Measurements from ENCODE around the gene LUZP2.
"Not testable (repeated sequence)": the region's sequence is repeated elsewhere in the genome, so short reads cannot be mapped to it uniquely, and the experiment has no call there.

Gene LUZP2

DNA sequence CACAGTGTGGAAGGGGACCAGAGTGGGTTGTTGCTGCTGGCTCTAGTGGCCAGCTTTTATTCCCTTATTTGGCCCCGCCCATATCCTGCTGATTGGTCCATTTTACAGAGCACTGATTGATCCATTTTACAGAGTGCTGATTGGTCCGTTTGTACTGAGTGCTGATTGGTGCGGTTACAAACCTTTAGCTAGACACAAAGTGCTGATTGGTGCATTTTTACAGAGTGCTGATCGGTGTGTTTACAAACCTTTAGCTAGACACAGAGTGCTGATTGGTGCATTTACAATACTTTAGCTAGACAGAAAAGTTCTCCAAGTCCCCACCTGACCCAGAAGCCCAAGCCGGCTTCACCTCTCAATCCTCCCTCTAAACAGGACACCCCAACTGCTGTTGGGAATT is 503.1 kb downstream of the LUZP2 start:
- H3K27me3 ChIP-seq (ENCODE audit: control insufficient read depth, insufficient read depth, low read length): not testable (repeated sequence)

DNA sequence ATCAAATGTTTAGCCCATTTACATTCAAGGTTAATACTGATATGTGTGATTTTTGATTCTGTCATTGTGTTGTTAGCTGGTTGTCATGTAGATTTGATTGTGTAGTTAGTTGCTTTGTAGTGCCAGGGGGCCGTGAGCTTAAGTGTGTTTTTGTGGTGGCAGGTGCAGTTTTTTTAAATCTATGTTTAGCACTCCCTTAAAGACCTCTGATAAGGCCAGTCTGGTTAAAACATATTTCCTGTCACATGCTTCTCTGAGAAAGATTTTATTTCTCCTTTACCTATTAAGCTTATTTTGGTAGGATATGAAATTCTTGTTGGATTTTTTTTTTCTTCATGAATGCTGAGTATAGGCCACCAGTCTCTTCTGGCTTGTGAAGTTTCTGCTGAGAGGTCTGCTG is 540.6 kb downstream of the LUZP2 start:
- no peaks in the 10 kb centered on the region for H3K4me1 ChIP-seq (ENCODE audit: control insufficient read depth, insufficient read depth, low read length)
- H3K9ac ChIP-seq (ENCODE audit: low read length): no peak overlapping the region

More for the DNA sequence above, 503.1 kb downstream of the LUZP2 start:
- H3K9ac ChIP-seq (ENCODE audit: low read length); H3K36me3 ChIP-seq (ENCODE audit: control insufficient read depth, insufficient read depth, low read length); H3K9me3 ChIP-seq (ENCODE audit: control insufficient read depth, low read length); H3K4me1 ChIP-seq (ENCODE audit: control insufficient read depth, insufficient read depth, low read length); H3K4me3 ChIP-seq (ENCODE audit: low read length): not testable (repeated sequence)

DNA sequence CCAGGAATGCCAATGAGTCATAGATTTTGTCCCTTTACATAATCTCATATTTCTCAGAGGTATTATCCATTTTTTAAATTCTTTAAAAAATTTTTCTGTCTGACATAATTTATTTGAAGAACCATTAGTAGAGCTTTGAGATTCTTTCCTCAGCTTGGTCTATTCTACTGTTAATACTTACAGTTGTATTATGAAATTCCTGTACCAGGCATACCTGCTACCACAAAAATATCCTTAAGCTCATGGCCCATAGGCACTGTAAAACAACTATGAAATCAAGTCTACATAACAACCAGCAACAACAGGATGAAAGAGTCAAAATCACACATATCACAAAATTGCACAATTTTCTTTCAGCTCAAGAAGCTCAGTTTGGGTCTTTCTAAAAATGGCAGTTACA is 541.3 kb downstream of the LUZP2 start:
- no peaks in the 10 kb centered on the region for H3K36me3 ChIP-seq (ENCODE audit: control insufficient read depth, insufficient read depth, low read length)
- H3K9ac ChIP-seq (ENCODE audit: low read length): no peak overlapping the region
- H3K4me1 ChIP-seq (ENCODE audit: control insufficient read depth, insufficient read depth, low read length): no peaks in the 10 kb centered on the region
- no peaks in the 10 kb centered on the region for H3K9me3 ChIP-seq (ENCODE audit: control insufficient read depth, low read length)
- H3K27me3 ChIP-seq (ENCODE audit: control insufficient read depth, insufficient read depth, low read length): no peaks in the 10 kb centered on the region
- no peak overlapping the region for H3K4me3 ChIP-seq (ENCODE audit: low read length)

More for the DNA sequence above, 540.6 kb downstream of the LUZP2 start:
- Histone ChIP-seq H3K27me3 (ENCODE audit: control insufficient read depth, insufficient read depth, low read length) (no peaks in the 10 kb centered on the region), H3K36me3 (ENCODE audit: control insufficient read depth, insufficient read depth, low read length) (no peaks in the 10 kb centered on the region), H3K9me3 (ENCODE audit: control insufficient read depth, low read length) (no peaks in the 10 kb centered on the region), H3K4me3 (ENCODE audit: low read length) (no peak overlapping the region)

DNA sequence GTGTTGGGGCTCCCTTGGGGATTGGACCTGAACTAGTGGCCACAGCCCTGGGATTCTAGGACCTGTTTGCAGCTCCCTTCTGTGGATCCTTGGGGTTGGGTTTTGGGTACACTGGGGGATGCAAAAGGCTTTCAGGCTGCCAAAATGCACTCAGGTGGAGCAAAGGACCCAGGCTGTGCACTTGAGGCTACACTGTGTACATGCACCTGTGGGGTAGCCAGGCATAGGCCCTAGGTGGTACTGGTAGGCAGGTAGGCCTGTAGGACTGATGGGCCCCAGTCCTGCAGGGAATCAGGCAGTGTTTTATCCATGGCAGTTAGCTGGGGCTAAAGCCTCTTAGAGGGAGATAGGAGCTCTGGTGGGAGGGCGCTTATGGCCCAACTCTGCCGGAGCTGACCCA is 542.3 kb downstream of the LUZP2 start:
- H3K36me3 ChIP-seq (ENCODE audit: control insufficient read depth, insufficient read depth, low read length): no peaks in the 10 kb centered on the region
- H3K9me3 ChIP-seq (ENCODE audit: control insufficient read depth, low read length): no peaks in the 10 kb centered on the region
- H3K4me1 ChIP-seq (ENCODE audit: control insufficient read depth, insufficient read depth, low read length): no peaks in the 10 kb centered on the region
- no peak overlapping the region for H3K4me3 ChIP-seq (ENCODE audit: low read length)
- H3K27me3 ChIP-seq (ENCODE audit: control insufficient read depth, insufficient read depth, low read length): no peaks in the 10 kb centered on the region
- no peak overlapping the region for H3K9ac ChIP-seq (ENCODE audit: low read length)

DNA sequence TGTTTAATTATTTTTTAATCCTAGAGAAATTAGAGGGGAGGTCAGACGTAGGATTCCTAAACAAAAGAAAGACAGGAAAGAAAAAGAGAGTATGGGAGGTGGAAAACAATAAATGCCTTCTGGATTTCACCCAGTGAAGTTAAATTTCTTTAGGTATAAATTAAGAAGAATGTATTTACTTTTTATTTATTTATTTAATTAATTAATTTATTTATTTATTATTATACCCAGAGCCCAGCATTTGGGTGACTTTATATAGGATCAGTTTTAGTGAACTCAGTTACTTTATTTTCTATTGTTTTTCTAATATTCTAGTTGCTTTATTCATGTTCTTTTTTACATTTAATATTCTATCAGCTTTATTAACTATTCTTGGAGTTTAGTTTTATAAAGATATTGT is 551.8 kb downstream of the LUZP2 start:
- Histone ChIP-seq H3K36me3 (ENCODE audit: control insufficient read depth, insufficient read depth, low read length) (no peaks in the 10 kb centered on the region), H3K9ac (ENCODE audit: low read length) (no peak overlapping the region), H3K27me3 (ENCODE audit: control insufficient read depth, insufficient read depth, low read length) (no peaks in the 10 kb centered on the region), H3K4me3 (ENCODE audit: low read length) (no peak overlapping the region), H3K9me3 (ENCODE audit: control insufficient read depth, low read length) (no peaks in the 10 kb centered on the region), H3K4me1 (ENCODE audit: control insufficient read depth, insufficient read depth, low read length) (no peaks in the 10 kb centered on the region)

DNA sequence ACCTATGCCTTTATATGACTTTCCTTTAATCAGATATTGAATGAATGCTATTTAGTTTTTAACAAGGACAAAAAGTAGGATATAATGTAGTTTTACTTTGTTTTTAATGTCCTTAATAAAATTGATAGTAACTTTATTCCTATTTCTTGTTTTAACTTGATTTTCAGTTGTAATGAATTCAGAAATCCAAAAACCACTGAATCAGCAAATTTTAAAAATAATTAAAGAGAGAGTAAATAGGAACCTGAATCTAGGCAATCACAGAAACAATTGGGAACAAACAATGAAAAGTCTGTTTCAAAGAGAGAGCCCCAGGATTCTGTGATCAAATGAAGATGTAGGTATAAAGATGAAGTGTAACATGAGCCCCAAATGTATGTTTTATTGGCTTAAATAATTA is 556.0 kb downstream of the LUZP2 start:
- Histone ChIP-seq H3K9ac (ENCODE audit: low read length) (no peak overlapping the region), H3K4me1 (ENCODE audit: control insufficient read depth, insufficient read depth, low read length) (no peaks in the 10 kb centered on the region), H3K36me3 (ENCODE audit: control insufficient read depth, insufficient read depth, low read length) (no peaks in the 10 kb centered on the region), H3K27me3 (ENCODE audit: control insufficient read depth, insufficient read depth, low read length) (no peaks in the 10 kb centered on the region), H3K9me3 (ENCODE audit: control insufficient read depth, low read length) (no peaks in the 10 kb centered on the region), H3K4me3 (ENCODE audit: low read length) (no peak overlapping the region)

DNA sequence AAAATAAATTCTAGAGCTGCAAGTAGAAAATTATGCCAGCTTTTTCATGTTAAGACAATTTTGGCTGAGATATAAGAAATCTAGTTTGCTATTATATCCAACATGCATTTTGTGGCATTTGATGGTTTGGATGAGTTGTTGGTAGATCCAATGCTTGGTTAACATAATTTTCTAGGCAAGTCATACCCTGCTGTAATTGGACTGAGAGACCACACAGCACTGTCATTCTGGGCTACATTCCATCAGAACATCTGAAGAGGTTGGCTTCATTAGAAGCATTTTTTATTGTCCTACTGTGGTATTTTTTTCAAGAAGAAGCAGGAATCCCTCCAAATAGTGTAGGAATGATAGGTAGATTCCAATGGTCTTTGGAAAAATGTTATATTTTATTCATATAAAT is 561.0 kb downstream of the LUZP2 start:
- H3K9ac ChIP-seq (ENCODE audit: low read length): no peak overlapping the region
- no peaks in the 10 kb centered on the region for H3K9me3 ChIP-seq (ENCODE audit: control insufficient read depth, low read length)
- H3K36me3 ChIP-seq (ENCODE audit: control insufficient read depth, insufficient read depth, low read length): no peaks in the 10 kb centered on the region

DNA sequence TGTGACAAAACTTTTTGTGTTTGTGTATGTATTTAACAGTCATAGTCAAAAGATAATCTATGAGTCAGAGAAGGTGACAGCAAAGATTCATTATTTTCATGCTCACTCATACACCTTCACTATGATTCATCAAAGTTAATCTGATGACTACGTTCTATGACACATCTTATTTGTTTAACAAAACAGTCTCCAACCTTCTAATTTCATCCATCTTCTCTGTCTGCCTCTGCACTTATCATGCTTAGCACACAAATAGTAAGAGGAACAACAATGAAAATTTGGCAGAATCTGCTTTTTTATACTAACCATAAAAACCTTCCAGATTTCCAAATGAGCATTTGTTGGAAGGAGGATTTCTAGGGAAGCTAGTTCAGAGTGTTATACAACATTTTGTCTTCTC is 568.9 kb downstream of the LUZP2 start:
- Histone ChIP-seq H3K36me3 (ENCODE audit: control insufficient read depth, insufficient read depth, low read length) (no peaks in the 10 kb centered on the region), H3K27me3 (ENCODE audit: control insufficient read depth, insufficient read depth, low read length) (no peaks in the 10 kb centered on the region)

More for the DNA sequence above, 561.0 kb downstream of the LUZP2 start:
- Histone ChIP-seq H3K4me3 (ENCODE audit: low read length) (no peak overlapping the region), H3K27me3 (ENCODE audit: control insufficient read depth, insufficient read depth, low read length) (no peaks in the 10 kb centered on the region), H3K4me1 (ENCODE audit: control insufficient read depth, insufficient read depth, low read length) (no peaks in the 10 kb centered on the region)

DNA sequence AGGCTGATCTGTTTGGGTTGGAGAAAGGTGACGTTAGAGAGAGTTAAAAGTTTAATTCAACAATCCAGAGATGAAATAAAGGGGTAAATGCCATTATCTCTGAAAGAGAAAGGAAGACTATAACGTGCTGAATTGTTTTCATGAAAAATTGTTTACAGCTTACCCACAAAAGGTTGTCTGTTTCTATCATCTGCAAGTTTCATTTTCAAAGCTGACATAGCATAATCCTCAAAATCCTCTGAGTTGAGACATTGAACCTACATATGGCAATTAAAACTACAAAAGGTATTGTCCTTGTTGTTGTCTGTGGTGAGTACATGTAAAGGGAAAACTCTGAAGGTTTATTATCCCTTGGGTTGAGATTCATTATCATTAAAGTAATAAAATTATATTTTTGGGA is 569.9 kb downstream of the LUZP2 start:
- H3K4me1 ChIP-seq (ENCODE audit: control insufficient read depth, insufficient read depth, low read length): no peaks in the 10 kb centered on the region
- no peaks in the 10 kb centered on the region for H3K9me3 ChIP-seq (ENCODE audit: control insufficient read depth, low read length)
- no peaks in the 10 kb centered on the region for H3K36me3 ChIP-seq (ENCODE audit: control insufficient read depth, insufficient read depth, low read length)

More for the DNA sequence above, 568.9 kb downstream of the LUZP2 start:
- no peak overlapping the region for H3K4me3 ChIP-seq (ENCODE audit: low read length)
- no peaks in the 10 kb centered on the region for H3K9me3 ChIP-seq (ENCODE audit: control insufficient read depth, low read length)
- H3K9ac ChIP-seq (ENCODE audit: low read length): no peak overlapping the region
- H3K4me1 ChIP-seq (ENCODE audit: control insufficient read depth, insufficient read depth, low read length): no peaks in the 10 kb centered on the region

DNA sequence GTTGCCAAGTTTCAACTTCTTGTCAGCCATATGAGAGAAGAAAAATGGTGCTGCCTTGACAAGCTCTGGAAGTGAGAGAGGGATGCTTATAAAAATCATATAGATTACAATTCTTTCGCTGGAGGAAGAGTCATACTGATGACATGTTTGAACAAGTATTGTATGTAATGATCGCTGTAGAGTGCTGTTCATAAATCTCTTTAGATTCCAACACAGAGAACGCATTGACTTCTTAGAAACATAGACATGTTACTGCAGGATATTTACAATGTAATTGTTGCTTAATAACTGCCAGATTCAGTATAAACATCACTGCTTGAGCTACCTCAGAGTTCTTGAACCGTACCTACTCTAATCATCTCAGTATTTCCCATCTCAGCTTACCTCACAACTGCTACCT is 571.6 kb downstream of the LUZP2 start:
- H3K4me3 ChIP-seq (ENCODE audit: low read length): no peak overlapping the region
- H3K9ac ChIP-seq (ENCODE audit: low read length): no peak overlapping the region
- no peaks in the 10 kb centered on the region for H3K4me1 ChIP-seq (ENCODE audit: control insufficient read depth, insufficient read depth, low read length)
- no peaks in the 10 kb centered on the region for H3K27me3 ChIP-seq (ENCODE audit: control insufficient read depth, insufficient read depth, low read length)
- H3K9me3 ChIP-seq (ENCODE audit: control insufficient read depth, low read length): no peaks in the 10 kb centered on the region
- no peaks in the 10 kb centered on the region for H3K36me3 ChIP-seq (ENCODE audit: control insufficient read depth, insufficient read depth, low read length)

More for the DNA sequence above, 569.9 kb downstream of the LUZP2 start:
- Histone ChIP-seq H3K4me3 (ENCODE audit: low read length) (no peak overlapping the region), H3K27me3 (ENCODE audit: control insufficient read depth, insufficient read depth, low read length) (no peaks in the 10 kb centered on the region), H3K9ac (ENCODE audit: low read length) (no peak overlapping the region)

DNA sequence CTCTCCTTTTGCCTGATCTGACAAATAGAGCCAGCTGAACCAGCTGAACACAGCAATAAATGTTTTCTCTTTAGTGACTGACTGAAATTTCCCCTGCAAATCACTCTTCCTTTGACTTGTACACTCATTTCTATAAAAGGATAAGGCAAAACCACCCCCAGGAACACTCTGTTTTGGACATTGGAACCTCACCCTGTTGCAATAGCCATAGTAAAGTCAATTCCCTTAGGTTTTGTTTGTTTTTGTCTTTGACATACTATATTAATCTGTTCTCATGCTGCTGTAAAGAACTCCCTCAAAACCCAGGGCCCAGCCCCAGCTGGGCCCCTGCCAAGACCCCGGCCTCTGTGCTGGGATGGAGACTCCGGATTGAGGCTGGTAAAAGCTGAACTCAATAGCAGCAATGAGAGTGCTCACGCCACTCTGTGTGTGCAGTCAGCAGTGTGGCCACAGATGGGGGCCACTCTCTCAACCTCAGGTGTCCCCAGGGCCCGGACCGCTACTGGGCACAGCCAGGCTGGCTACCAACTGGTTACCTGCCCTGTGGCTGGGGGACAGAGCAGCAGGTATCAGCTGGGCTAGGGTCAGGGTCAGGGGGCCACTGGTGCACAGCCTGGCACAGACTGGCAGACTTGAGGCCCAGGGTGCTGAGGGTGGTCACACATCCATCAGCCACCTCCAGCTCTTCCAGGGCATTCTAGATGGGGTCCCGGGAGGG is 597.4 kb downstream of the LUZP2 start:
- Histone ChIP-seq H3K4me3 (ENCODE audit: low read length) (no peak overlapping the region), H3K36me3 (ENCODE audit: control insufficient read depth, insufficient read depth, low read length) (no peaks in the 10 kb centered on the region), H3K4me1 (ENCODE audit: control insufficient read depth, insufficient read depth, low read length) (no peaks in the 10 kb centered on the region), H3K9me3 (ENCODE audit: control insufficient read depth, low read length) (no peaks in the 10 kb centered on the region), H3K27me3 (ENCODE audit: control insufficient read depth, insufficient read depth, low read length) (no peaks in the 10 kb centered on the region), H3K9ac (ENCODE audit: low read length) (no peak overlapping the region)

DNA sequence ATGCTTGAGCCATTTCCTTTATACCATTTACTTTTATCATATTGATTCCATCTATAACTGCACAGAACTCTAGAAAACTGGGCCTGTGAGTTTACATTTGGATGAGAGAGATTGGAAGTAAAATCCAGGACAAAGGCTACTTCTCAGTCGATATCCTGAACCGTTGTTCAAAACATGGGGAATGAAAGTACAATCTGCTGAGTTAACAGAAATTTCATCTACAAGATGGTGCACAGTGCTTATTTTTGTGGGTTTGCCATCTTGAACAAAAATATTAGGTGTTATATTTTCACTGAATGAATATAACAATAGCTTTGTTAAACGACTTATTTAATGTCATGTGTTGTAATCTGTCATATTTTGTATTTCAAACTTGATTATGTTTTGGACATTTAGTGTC is 622.6 kb downstream of the LUZP2 start:
- Histone ChIP-seq H3K9ac (ENCODE audit: low read length) (no peak overlapping the region), H3K27me3 (ENCODE audit: control insufficient read depth, insufficient read depth, low read length) (no peaks in the 10 kb centered on the region), H3K4me1 (ENCODE audit: control insufficient read depth, insufficient read depth, low read length) (no peaks in the 10 kb centered on the region), H3K36me3 (ENCODE audit: control insufficient read depth, insufficient read depth, low read length) (no peaks in the 10 kb centered on the region), H3K9me3 (ENCODE audit: control insufficient read depth, low read length) (no peaks in the 10 kb centered on the region), H3K4me3 (ENCODE audit: low read length) (no peak overlapping the region)
